CD8-positive, alpha-beta memory T cell (primary cell): Measurements from ENCODE around the gene SUSD5. TPM values are rescaled to one million over a fixed set of nuclear protein-coding genes. Genes with fewer than 3 reads are reported as not detected.
"Not testable (repeated sequence)": the region's sequence is repeated elsewhere in the genome, so short reads cannot be mapped to it uniquely, and the experiment has no call there.

ENCODE experiments used
- CTCF ChIA-PET: fragments of 350-600 bp; sonication (Branson Sonifier 250); formaldehyde crosslinking; loops from one replicate; lab custom pipeline; 2021; ENCODE audit warnings: antibody characterized with exemption; lab: Charles Lee
- POLR2A ChIA-PET: fragments of 350-600 bp; sonication (Branson Sonifier 250); formaldehyde crosslinking; loops from one replicate; lab custom pipeline; 2021; ENCODE audit warnings: antibody characterized with exemption; lab: Charles Lee
- DNase-seq, 5 donors: peaks; one replicate each; pipeline versions ENCODE4 v3.0.0 to v3.0.0-alpha.2; 2020 to 2022; ENCODE audit warnings: mixed read lengths in 1 of 5
- H3K27ac ChIP-seq: one replicate; pipeline ENCODE4 v1.7.0; 2013; ENCODE audit warnings: low read depth, mild to moderate bottlenecking, low read length, moderate library complexity
- H3K27me3 ChIP-seq: 2 replicates; pipeline ENCODE4 v1.7.0; 2013; ENCODE audit warnings: low read length, mild to moderate bottlenecking; ENCODE audit not compliant: insufficient read depth, poor library complexity, severe bottlenecking
- H3K36me3 ChIP-seq: 2 replicates; pipeline ENCODE4 v1.7.0; 2013; ENCODE audit warnings: mild to moderate bottlenecking, low read length, moderate library complexity; ENCODE audit not compliant: insufficient read depth
- H3K4me1 ChIP-seq: 2 replicates; pipeline ENCODE4 v1.7.0; 2013; ENCODE audit warnings: mild to moderate bottlenecking, low read length, moderate library complexity; ENCODE audit not compliant: insufficient read depth
- H3K4me3 ChIP-seq: 2 replicates; pipeline ENCODE4 v1.7.0; 2013; ENCODE audit warnings: mild to moderate bottlenecking, low read length
- H3K9me3 ChIP-seq: 2 replicates; pipeline ENCODE4 v1.7.0; 2013; ENCODE audit warnings: mild to moderate bottlenecking, low read length
- H3K27ac Mint-ChIP-seq, 8 donors: one replicate each; pipeline ENCODE4 v1.8.0; 2020 to 2021; ENCODE audit warnings: mixed read lengths in 8 of 8, mild to moderate bottlenecking in 6 of 8, inconsistent platforms in 3 of 8, moderate library complexity in 3 of 8
- H3K27me3 Mint-ChIP-seq, 2 donors: one replicate each; pipeline ENCODE4 v1.8.0; 2020 to 2021; ENCODE audit warnings: mixed read lengths in 2 of 2, mild to moderate bottlenecking in 1 of 2, moderate library complexity in 1 of 2
- H3K36me3 Mint-ChIP-seq, 3 donors: one replicate each; pipeline ENCODE4 v1.8.0; 2020 to 2021; ENCODE audit warnings: mixed read lengths in 3 of 3, inconsistent platforms in 1 of 3, mild to moderate bottlenecking in 1 of 3
- H3K4me1 Mint-ChIP-seq, 3 donors: one replicate each; pipeline ENCODE4 v1.8.0; 2020 to 2021; ENCODE audit warnings: mixed read lengths in 3 of 3, inconsistent platforms in 1 of 3, mild to moderate bottlenecking in 1 of 3
- H3K4me3 Mint-ChIP-seq, 7 donors: one replicate each; pipeline ENCODE4 v1.8.0; 2020 to 2021; ENCODE audit warnings: mixed read lengths in 7 of 7, mild to moderate bottlenecking in 6 of 7, moderate library complexity in 4 of 7, inconsistent platforms in 2 of 7
- H3K9me3 Mint-ChIP-seq, 5 donors: one replicate each; pipeline ENCODE4 v1.8.0; 2020 to 2022; ENCODE audit warnings: mixed read lengths in 5 of 5, mild to moderate bottlenecking in 3 of 5, moderate library complexity in 2 of 5, inconsistent platforms in 1 of 5
- polyA plus RNA-seq: library from polyadenylated mRNA; unstranded; fragments of 300-500 nt; fragmentation: Illumina TruSeq; gene quantifications from one replicate; pipeline ENCODE4 v1.2.3, GENCODE V29; 2021
- total RNA-seq, 2 experiments: library from RNA; stranded (reverse); gene quantifications; one replicate each; pipeline ENCODE4 v1.2.3, GENCODE V29; 2021

Gene SUSD5
- total and polyA plus RNA-seq, 3 experiments from 2014 or later, result not detected

- DNase-seq, CTCF ChIA-PET, H3K4me3 ChIP-seq, H3K9me3 ChIP-seq, H3K9me3 Mint-ChIP-seq, H3K36me3 Mint-ChIP-seq, H3K4me1 ChIP-seq, POLR2A ChIA-PET, H3K27me3 ChIP-seq, H3K4me3 Mint-ChIP-seq, H3K4me1 Mint-ChIP-seq, H3K27ac ChIP-seq, H3K36me3 ChIP-seq, H3K27ac Mint-ChIP-seq: not testable (repeated sequence)
- peaks cover 19 to 45% of the 10 kb centered on the region in 2 donors for H3K27me3 Mint-ChIP-seq
Observed at GRCh38 chr3:33162621-33163020, 56.0 kb downstream of the SUSD5 start.

GRCh38 chr3:33159981-33160380 is 58.6 kb downstream of the SUSD5 start:
- no peaks in the 10 kb centered on the region for H3K27me3 ChIP-seq
- CTCF ChIA-PET, result no interaction called here
- DNase-seq, result no peak

DNA sequence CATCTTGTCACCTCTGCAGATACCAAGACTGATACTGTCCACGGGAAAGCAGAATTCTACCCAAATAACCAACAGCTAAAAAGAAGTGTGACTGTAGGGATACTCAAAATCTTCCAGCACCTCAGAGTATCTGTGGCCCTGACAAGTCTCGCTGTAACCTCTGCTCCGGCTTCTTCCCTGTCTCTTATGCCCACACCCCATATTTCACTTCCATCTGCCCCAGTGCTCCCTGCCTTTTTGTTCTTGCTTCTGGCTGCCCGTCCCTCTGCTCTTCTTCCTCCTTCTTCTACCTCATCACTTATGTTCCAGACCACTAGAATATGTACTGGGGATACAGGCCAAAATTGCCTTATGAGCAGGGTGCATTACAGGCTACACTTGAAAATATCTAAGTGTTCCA is 59.4 kb downstream of the SUSD5 start:
- no peaks in the 10 kb centered on the region for H3K36me3 Mint-ChIP-seq
- CTCF ChIA-PET, result interaction anchor here (1.1 kb wide), 1 partner anchor 10 kb away, joined by 4 read pairs; no protein-coding TSS in a partner anchor
- H3K9me3 Mint-ChIP-seq, result no peaks in the 10 kb centered on the region
- POLR2A ChIA-PET, result no interaction called here
- no peak overlapping the region for H3K27ac ChIP-seq
- no peak overlapping the region for H3K4me3 Mint-ChIP-seq
- no peaks in the 10 kb centered on the region for H3K36me3 ChIP-seq
- H3K4me1 Mint-ChIP-seq, result no peaks in the 10 kb centered on the region
- DNase-seq, result no peak
- no peaks in the 10 kb centered on the region for H3K4me1 ChIP-seq
- no peaks in the 10 kb centered on the region for H3K27me3 ChIP-seq
- H3K4me3 ChIP-seq, result no peak overlapping the region
- H3K27ac Mint-ChIP-seq, result no peak overlapping the region
- H3K27me3 Mint-ChIP-seq, result peaks cover 32 to 71% of the 10 kb centered on the region in 2 donors
- H3K9me3 ChIP-seq, result no peaks in the 10 kb centered on the region

More at GRCh38 chr3:33159981-33160380, 58.6 kb downstream of the SUSD5 start:
- H3K4me3 Mint-ChIP-seq, result no peak overlapping the region
- Histone ChIP-seq H3K4me1 (no peaks in the 10 kb centered on the region), H3K27ac (no peak overlapping the region), H3K9me3 (no peaks in the 10 kb centered on the region), H3K4me3 (no peak overlapping the region), H3K36me3 (no peaks in the 10 kb centered on the region)
- no peaks in the 10 kb centered on the region for H3K36me3 Mint-ChIP-seq
- POLR2A ChIA-PET, result no interaction called here
- peaks cover 26 to 67% of the 10 kb centered on the region in 2 donors for H3K27me3 Mint-ChIP-seq
- no peak overlapping the region for H3K27ac Mint-ChIP-seq
- H3K9me3 Mint-ChIP-seq, result no peaks in the 10 kb centered on the region
- H3K4me1 Mint-ChIP-seq, result no peaks in the 10 kb centered on the region

- H3K36me3 Mint-ChIP-seq, result no peaks in the 10 kb centered on the region
- no peaks in the 10 kb centered on the region for H3K27me3 ChIP-seq
- H3K9me3 ChIP-seq, result no peaks in the 10 kb centered on the region
- ChIA-PET CTCF (no interaction called here), POLR2A (no interaction called here)
- H3K27ac ChIP-seq, result no peak overlapping the region
- H3K4me3 ChIP-seq, result no peak overlapping the region
- no peaks in the 10 kb centered on the region for H3K9me3 Mint-ChIP-seq
- no peaks in the 10 kb centered on the region for H3K4me1 ChIP-seq
- no peak overlapping the region for H3K4me3 Mint-ChIP-seq
- peaks cover 42 to 67% of the 10 kb centered on the region in 2 donors for H3K27me3 Mint-ChIP-seq
- H3K36me3 ChIP-seq, result no peaks in the 10 kb centered on the region
- no peaks in the 10 kb centered on the region for H3K4me1 Mint-ChIP-seq
- H3K27ac Mint-ChIP-seq, result no peak overlapping the region
- no peak for DNase-seq
Observed at GRCh38 chr3:33155301-33155700, 63.3 kb downstream of the SUSD5 start.

- no peaks in the 10 kb centered on the region for H3K9me3 ChIP-seq
- H3K27me3 ChIP-seq, result no peaks in the 10 kb centered on the region
- no peaks in the 10 kb centered on the region for H3K4me1 ChIP-seq
- POLR2A ChIA-PET, result no interaction called here
- no peak for DNase-seq
- no peak overlapping the region for H3K27ac ChIP-seq
- H3K4me3 ChIP-seq, result no peak overlapping the region
- no peaks in the 10 kb centered on the region for H3K36me3 Mint-ChIP-seq
- no peaks in the 10 kb centered on the region for H3K4me1 Mint-ChIP-seq
- no peak overlapping the region for H3K27ac Mint-ChIP-seq
- no peaks in the 10 kb centered on the region for H3K9me3 Mint-ChIP-seq
- H3K4me3 Mint-ChIP-seq, result no peak overlapping the region
- CTCF ChIA-PET, result interaction anchor here (0.8 kb wide), 1 partner anchor 9 kb away, joined by 3 read pairs; no protein-coding TSS in a partner anchor
- peaks cover 34 to 53% of the 10 kb centered on the region in 2 donors for H3K27me3 Mint-ChIP-seq
- H3K36me3 ChIP-seq, result no peaks in the 10 kb centered on the region
Observed at GRCh38 chr3:33153782-33154181, 64.8 kb downstream of the SUSD5 start.

DNA sequence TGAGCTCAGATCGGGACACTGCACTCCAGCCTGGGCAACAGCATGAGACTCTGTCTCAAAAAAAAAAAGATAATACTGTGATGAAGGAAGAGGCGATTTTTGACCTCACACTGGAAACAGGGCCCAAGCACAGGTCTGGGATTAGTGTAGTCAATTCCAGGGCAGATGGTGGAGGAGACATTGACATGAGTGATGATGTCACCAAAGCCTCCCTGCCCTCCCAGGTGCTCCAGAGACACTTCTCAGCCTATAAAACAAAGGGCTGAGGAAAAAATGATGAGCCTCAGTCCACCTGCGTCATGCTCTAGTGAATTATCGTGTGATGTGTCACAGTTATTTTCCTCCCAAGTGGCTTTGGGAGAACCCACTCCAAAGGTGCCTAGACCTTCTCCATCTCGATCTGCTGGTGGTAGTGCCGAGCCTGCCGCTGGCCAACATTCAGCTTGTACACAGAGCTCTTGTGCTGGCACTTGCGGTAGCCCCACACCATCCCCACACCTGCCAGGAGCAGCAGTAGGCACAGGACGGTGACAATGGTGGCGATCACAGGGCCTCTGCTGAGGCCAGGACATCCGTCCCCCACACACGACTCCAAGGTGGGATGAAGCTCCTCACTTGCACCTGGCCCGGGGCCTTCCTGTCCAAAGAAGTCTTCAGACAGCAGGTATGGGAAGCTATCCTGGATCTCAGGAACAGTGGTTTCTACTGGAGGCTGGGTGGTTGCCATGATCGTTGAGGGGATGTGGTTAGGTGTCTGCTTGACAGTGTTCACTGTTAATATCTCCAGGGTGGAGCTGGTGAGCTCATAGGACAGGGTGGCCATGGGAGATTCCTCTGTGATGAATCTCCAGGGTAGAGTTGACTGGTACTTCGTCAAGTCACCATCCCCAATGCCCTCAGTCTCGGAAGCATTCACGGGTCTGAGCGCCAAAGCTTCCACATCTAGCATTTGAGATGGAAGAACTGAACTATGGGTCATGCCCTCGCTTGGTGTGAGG is 65.9 kb downstream of the SUSD5 start:
- no peaks in the 10 kb centered on the region for H3K36me3 ChIP-seq
- CTCF ChIA-PET, result interaction anchor here (1.5 kb wide), 1 partner anchor 21 kb away, joined by 4 read pairs; no protein-coding TSS in a partner anchor
- no peaks in the 10 kb centered on the region for H3K9me3 ChIP-seq
- no peak for DNase-seq
- H3K27me3 ChIP-seq, result no peaks in the 10 kb centered on the region
- Mint-ChIP-seq H3K4me1 (no peaks in the 10 kb centered on the region), H3K36me3 (no peaks in the 10 kb centered on the region), H3K27me3 (peaks cover 23 to 42% of the 10 kb centered on the region in 2 donors), H3K9me3 (no peaks in the 10 kb centered on the region), H3K4me3 (no peak overlapping the region), H3K27ac (no peak overlapping the region)
- POLR2A ChIA-PET, result no interaction called here
- no peak overlapping the region for H3K4me3 ChIP-seq
- no peaks in the 10 kb centered on the region for H3K4me1 ChIP-seq
- no peak overlapping the region for H3K27ac ChIP-seq

DNA sequence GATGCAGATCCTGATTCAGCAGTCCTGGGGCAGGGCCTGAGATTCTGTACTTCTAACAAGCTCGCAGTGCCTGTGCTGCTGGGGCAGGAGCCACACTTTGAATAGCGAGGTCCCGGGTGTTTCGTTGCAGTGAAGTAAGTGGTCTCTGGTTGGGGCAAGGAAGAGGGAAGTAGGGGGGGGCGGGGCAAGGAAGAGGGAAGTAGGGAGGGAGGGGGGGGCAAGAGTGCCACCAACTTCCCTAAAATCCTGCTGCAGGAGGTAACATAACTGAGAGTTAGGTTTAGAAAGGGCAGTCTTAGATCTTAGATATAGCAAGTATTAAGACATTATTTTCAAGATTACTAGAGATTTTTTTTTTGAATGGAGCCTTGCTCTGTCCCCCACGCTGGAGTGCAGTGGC is 69.3 kb downstream of the SUSD5 start:
- H3K9me3 ChIP-seq, result no peaks in the 10 kb centered on the region
- no peak overlapping the region for H3K4me3 Mint-ChIP-seq
- peaks cover 11 to 15% of the 10 kb centered on the region in 2 donors for H3K27me3 Mint-ChIP-seq
- no peaks in the 10 kb centered on the region for H3K4me1 Mint-ChIP-seq
- DNase-seq, result no peak
- H3K4me1 ChIP-seq, result no peaks in the 10 kb centered on the region
- H3K9me3 Mint-ChIP-seq, result no peaks in the 10 kb centered on the region
- H3K27ac ChIP-seq, result no peak overlapping the region
- POLR2A ChIA-PET, result no interaction called here
- H3K4me3 ChIP-seq, result no peak overlapping the region
- peaks cover 0 to 14% (median 0%) of the 10 kb centered on the region in 3 donors for H3K36me3 Mint-ChIP-seq
- H3K36me3 ChIP-seq, result no peaks in the 10 kb centered on the region
- CTCF ChIA-PET, result interaction anchor here (1.9 kb wide), 1 partner anchor 9 kb away, joined by 4 read pairs; no protein-coding TSS in a partner anchor
- no peaks in the 10 kb centered on the region for H3K27me3 ChIP-seq
- peak overlapping the region in 1 of 8 donors; percentile 5 for H3K27ac Mint-ChIP-seq

GRCh38 chr3:33146791-33147445 is 71.7 kb downstream of the SUSD5 start:
- POLR2A ChIA-PET, result no interaction called here
- H3K4me1 Mint-ChIP-seq, result peaks cover 0 to 6% (median 1%) of the 10 kb centered on the region in 3 donors
- H3K9me3 Mint-ChIP-seq, result no peaks in the 10 kb centered on the region
- peaks cover 3 to 5% of the 10 kb centered on the region in 2 donors for H3K27me3 Mint-ChIP-seq
- no peak overlapping the region for H3K27ac ChIP-seq
- no peak for DNase-seq
- peak overlapping the region in 1 of 8 donors; percentile 47 for H3K27ac Mint-ChIP-seq
- peaks cover 7 to 37% (median 10%) of the 10 kb centered on the region in 3 donors for H3K36me3 Mint-ChIP-seq
- H3K4me3 Mint-ChIP-seq, result no peak overlapping the region
- no peak overlapping the region for H3K4me3 ChIP-seq
- CTCF ChIA-PET, result interaction anchor here (0.9 to 1.4 kb wide), 3 partner anchors 10 to 24 kb away, joined by 3 read pairs; no protein-coding TSS in a partner anchor
- H3K27me3 ChIP-seq, result no peaks in the 10 kb centered on the region
- no peaks in the 10 kb centered on the region for H3K36me3 ChIP-seq
- H3K9me3 ChIP-seq, result no peaks in the 10 kb centered on the region
- no peaks in the 10 kb centered on the region for H3K4me1 ChIP-seq
